ENCODE results near the gene FGF12.

The FGF12 gene

GRCh38 chr3:192181151-192181550 is 546.2 kb downstream of the FGF12 start:
- no peak overlapping the region for H3K4me3 ChIP-seq (ENCODE audit: low read length)
- no peak for TF ChIP-seq CTCF (conservative IDR thresholded peaks at IDR 0.05; ENCODE audit: low read depth, low read length)
- no peak for DNase-seq (ENCODE audit: low read depth)

GRCh38 chr3:192177383-192177782 is 550.0 kb downstream of the FGF12 start:
- no peak for TF ChIP-seq CTCF (conservative IDR thresholded peaks at IDR 0.05; ENCODE audit: low read depth, low read length)

DNA sequence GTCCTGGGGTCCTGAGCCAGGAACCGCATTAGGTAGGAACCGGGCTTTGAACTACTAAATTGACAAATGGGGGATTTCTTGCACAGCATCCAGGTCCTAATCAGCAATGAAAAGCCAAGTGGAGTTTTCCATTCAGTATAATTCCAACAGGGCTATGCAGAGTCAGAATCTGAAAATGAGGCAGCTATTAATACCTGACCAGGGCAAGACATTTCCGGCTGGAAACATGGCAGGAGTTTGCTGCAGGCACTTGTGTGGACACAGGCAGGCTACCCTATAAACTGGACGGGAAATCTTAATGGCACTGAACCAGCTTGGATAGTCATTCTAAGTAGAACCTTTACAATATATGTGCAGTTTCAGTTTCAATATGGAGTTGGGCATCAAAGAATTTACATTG is 553.1 kb downstream of the FGF12 start:
- no peak for TF ChIP-seq CTCF (conservative IDR thresholded peaks at IDR 0.05; ENCODE audit: low read depth, low read length)
- no peak for DNase-seq (ENCODE audit: low read depth)
- no peak overlapping the region for H3K4me3 ChIP-seq (ENCODE audit: low read length)

More at GRCh38 chr3:192177383-192177782, 550.0 kb downstream of the FGF12 start:
- no peak overlapping the region for H3K4me3 ChIP-seq (ENCODE audit: low read length)
- no peak for DNase-seq (ENCODE audit: low read depth)

GRCh38 chr3:192171213-192171612 is 556.1 kb downstream of the FGF12 start:
- no peak overlapping the region for H3K4me3 ChIP-seq (ENCODE audit: low read length)
- TF ChIP-seq CTCF (conservative IDR thresholded peaks at IDR 0.05; ENCODE audit: low read depth, low read length) = no peak
- no peak for DNase-seq (ENCODE audit: low read depth)

DNA sequence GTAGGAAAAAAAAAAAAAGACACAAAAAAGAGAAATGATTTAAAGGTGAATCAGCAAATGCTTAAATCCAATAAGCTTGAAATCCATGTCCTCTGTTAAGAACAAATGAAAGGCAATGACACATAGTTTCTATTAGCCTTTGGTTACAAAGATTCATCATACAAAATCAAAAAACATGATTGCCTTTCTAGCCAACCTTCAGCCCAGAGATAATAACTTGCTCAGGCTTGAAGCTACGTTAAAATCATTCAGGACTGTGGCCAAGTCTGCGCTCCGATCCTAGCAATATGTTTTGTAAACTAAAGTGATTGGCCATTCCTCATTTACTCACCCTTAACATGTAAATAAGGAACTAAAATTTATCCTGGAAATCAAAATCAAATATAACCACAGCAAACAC is 556.7 kb downstream of the FGF12 start:
- TF ChIP-seq CTCF (conservative IDR thresholded peaks at IDR 0.05; ENCODE audit: low read depth, low read length) = no peak
- no peak overlapping the region for H3K4me3 ChIP-seq (ENCODE audit: low read length)
- DNase-seq (ENCODE audit: low read depth) = no peak

DNA sequence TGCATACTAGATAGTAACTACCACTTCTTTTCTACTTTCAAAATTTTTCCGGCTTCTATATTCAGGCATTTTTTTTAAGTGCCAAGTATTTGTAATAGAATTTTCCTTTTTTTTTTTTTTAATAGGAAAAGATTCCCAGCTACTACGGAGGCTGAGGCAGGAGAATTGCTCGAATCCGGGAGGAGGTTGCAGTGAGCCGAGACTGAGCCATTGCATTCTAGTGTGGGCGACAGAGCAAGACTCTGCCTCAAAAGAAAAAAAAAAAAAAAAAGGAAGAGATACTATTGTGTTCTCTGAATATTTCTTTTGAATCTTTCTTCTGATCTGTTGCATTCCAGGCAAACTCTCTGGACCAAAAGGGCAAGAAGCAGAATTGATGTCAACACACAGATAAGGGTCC is 557.3 kb downstream of the FGF12 start:
- DNase-seq (ENCODE audit: low read depth) = no peak
- no peak overlapping the region for H3K4me3 ChIP-seq (ENCODE audit: low read length)
- no peak for TF ChIP-seq CTCF (conservative IDR thresholded peaks at IDR 0.05; ENCODE audit: low read depth, low read length)

DNA sequence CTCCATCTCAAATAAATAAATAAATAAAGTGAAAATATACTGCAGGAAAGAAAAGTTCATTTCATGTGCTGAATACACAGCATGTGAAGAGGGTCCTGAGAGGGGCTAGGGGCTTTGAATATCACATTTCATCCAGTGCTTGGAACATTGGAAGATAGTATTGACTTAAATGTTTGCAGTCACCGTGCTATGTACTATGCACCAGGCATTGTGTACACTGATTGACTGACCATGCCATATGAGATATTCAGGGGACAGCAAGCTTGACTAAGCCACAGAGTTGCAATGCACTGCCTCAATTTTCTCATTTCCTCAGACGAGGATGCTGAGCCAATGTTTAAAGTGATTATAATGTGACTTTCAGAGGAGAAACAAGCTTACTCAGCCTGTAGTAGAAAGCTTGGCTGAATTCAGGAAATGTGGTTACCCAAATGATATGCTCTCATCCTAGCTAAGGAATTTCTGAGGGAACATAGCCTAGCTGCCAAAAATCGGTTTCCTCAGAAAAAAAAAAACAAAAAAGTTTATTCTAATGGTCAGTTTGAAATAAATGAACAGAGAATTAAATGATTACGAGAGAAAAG is 557.9 kb downstream of the FGF12 start:
- TF ChIP-seq CTCF (conservative IDR thresholded peaks at IDR 0.05; ENCODE audit: low read depth, low read length) = no peak
- no peak overlapping the region for H3K4me3 ChIP-seq (ENCODE audit: low read length)
- no peak for DNase-seq (ENCODE audit: low read depth)

All from retinal pigment epithelial cell (primary cell).